ENCODE measurements around the gene FAM13C. TPM values are rescaled to one million over a fixed set of nuclear protein-coding genes. Genes with fewer than 3 reads are reported as not detected.
"Not testable (repeated sequence)": the region's sequence is repeated elsewhere in the genome, so short reads cannot be mapped to it uniquely, and the experiment has no call there.

Gene FAM13C
- total RNA-seq, 1 donor from 2014 or later, result 7.8 TPM

DNA sequence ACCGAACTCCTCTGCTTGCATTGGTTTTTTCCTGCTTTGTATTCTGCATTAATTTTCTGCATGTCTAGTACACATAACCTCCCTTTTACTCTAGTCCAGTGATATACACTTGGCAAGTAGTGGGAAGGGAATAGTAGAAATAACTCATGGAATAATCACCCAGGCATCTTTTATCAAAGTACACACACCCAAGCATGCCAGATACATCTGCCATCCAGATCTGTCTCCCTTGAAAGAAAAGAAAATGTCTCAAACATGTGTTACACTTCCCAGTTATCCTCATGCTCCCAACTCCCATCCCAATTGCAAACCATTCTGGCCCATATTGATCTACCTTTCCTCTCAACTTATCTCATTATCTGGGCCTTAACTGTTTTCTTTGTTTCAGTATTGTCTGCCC, 106.9 kb downstream of the FAM13C start:
- ATAC-seq (no peak), DNase-seq (ENCODE audit: missing footprints) (no peak)
- intact Hi-C loops (cut with DNase I), result no loop called here

DNA sequence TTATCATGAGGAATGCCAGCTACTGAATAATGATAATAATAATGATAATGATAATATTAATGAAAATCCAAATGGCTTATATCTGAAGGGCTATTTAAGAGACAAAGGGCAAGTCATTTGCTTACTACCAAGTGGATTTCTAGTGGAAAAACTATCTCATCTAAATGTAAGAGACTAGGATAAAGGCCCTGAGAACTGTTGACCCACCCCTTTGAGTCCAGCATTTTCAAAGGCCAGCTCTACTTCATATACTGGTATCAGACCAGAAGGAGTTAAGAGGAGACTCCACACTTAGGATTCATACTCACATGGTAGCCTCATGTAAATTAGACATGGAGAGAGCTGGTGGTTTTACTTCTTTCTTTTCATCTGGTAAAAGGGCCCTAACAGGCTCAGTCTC, 109.9 kb downstream of the FAM13C start:
- ATAC-seq, result no peak
- intact Hi-C loops (cut with DNase I), result no loop called here
- no peak for DNase-seq (ENCODE audit: missing footprints)

DNA sequence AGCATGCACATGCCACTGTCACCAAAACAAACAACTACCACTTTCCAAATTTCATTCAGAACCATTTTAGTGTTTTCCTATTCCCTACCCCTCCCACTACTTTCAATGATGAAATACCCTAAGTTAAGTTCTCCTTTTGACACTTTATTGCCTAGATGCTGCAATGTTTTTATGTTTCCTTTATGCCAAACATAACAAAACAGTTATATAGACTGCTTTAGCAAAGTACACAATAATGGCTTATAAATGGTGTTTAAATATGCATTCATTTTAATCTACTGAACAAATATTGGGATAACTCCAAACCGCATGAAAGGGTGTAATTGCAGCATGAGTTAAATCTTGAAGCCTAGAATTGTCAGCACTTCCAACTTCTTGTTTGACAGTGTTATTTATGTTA, 116.7 kb downstream of the FAM13C start:
- ATAC-seq (no peak), DNase-seq (ENCODE audit: missing footprints) (no peak)
- intact Hi-C loops (cut with DNase I), result no loop called here

DNA sequence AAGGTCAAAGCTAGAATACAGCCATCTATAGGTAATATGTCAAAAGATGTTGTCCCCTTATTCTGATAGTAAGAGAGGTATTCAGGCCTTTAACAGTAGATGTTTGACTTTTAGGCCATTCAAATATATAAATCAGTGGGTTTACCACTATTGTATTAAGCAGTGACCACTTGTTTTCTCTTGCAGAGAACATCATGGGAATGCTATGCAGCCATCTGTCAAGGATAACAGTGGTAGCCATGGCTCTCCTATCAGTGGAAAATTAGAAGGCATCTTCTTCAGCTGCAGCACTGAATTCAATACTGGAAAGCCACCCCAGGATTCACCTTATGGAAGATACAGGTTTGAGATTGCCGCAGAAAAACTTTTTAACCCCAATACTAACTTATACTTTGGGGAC, 117.5 kb downstream of the FAM13C start:
- no peak for ATAC-seq
- DNase-seq (ENCODE audit: missing footprints), result no peak
- intact Hi-C loops (cut with DNase I), result loop anchor here (5.0 kb wide), 2 partner anchors 117 to 377 kb away; partner anchors contain the start of gene FAM13C

DNA sequence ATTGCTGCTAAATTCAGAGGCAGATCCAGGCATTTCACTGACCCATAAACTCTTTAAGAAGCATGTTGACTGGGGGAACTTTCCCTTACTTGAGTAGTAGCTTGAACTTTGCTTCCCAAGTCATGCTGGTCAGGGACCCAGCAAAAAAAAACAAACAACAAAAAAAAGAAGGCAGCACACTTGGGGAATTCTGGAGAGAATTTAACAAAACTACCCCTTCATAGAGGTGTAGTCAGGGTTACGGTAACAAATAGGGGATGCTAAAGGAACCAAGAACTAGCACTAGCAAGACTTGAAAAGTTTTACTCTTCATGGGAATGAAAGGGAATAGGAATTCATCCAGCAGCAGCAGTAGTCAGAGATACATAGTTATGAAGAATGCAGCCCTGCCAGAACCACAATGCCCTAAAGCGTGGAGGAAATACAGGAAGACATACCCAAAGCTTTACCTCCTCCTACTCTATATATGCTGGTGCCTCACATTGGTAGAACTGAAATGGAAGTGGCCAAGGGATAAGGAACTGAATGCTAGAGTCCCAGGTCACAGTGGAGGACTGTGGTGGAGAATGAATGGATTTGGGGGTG, 118.6 kb downstream of the FAM13C start:
- intact Hi-C loops (cut with DNase I), result loop anchor here (5.0 kb wide), 2 partner anchors 119 to 379 kb away; partner anchors contain the start of gene FAM13C
- no peak for ATAC-seq
- no peak for DNase-seq (ENCODE audit: missing footprints)

DNA sequence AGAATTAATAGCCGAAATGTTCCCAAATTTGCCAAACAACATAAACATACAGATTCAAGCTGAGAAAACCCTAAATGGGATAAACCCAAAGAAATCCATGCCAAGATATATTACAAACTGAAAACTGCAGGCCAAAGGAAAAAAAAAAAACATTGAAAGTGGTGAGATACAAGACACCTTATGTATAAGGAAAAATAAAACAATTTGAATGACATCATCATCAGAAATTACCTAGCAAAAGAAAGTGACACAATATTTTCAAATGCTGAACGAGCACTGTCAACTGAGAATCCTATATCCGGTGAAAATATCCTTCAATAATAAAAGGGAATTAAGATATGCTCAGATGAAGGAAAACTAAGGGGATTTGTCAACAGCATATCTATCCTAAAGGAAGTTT, 119.4 kb downstream of the FAM13C start:
- intact Hi-C loops (cut with DNase I), result loop anchor here (5.0 kb wide), 2 partner anchors 119 to 379 kb away; partner anchors contain the start of gene FAM13C
- DNase-seq (ENCODE audit: missing footprints) (no peak), ATAC-seq (no peak)

DNA sequence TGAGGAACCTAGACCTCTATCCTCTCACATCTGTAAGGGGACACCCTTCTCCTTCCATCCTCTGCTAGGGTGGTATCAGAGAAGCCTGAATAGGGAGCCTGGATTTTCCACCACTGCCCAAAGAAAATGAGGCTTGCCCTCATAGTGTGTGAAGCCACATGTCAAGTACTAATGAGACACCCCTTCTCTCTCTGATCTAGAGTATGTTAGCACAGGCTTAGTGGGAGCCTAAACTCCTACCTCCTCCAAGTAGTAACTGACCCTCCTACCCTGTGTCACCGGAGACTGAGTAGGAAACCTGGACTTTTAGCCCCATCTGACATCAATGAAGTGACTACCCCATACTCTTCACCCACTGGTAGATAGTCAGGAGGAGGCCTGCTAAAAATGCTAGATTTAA, 120.3 kb downstream of the FAM13C start:
- intact Hi-C loops (cut with DNase I), result loop anchor here (5.0 kb wide), 2 partner anchors 120 to 380 kb away; partner anchors contain the start of gene FAM13C
- DNase-seq (ENCODE audit: missing footprints), result no peak
- ATAC-seq, result no peak

DNA sequence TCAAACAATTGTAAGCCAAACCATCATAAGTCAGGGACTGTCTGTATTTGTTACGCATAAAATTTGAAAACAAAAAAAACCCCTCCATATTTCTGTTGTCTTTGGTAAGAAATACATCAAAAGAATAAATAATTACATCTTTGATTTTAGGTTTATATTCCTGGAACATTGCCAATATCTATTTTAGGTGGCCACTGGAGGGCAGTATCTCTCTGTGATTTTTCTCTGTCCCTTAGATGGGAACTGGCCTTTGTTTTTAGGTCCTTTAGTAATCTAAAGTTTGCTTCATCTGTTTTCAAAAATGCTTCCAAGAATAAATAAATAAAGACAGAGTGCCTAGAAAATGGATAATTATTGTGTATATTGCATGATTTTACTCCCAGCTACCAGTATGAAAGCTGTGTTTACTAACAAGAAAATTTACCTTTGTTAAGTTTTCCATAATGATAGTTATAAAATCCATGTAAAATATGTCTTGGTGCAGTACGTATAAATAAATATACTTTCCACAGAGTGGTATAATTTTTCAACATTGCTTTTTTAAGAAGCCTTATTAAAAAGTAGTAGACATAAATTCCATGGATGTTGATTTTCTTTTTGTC, 121.7 kb downstream of the FAM13C start:
- intact Hi-C loops (cut with DNase I), result loop anchor here (1.0 to 5.0 kb wide), 4 partner anchors 122 to 382 kb away; partner anchors contain the start of gene FAM13C
- ATAC-seq, result no peak
- no peak for DNase-seq (ENCODE audit: missing footprints)

DNA sequence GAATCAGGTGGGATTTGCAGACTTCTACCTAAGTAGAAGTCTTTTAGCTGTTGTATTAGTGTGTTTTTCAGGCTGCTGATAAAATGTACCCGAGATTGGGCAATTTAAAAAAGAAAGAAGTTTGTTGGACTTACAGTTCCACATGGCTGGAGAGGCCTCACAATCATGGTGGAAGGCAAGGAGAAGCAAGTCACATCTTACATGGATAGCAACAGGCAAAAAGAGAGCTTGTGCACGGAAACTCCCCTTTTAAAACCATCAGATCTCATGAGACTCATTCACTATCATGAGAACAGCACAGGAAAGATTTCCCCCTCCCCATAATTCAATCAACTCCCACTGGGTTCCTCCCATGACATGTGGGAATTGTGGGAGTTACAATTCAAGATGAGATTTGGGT, 123.2 kb downstream of the FAM13C start:
- not testable (repeated sequence) for DNase-seq (ENCODE audit: missing footprints); ATAC-seq
- intact Hi-C loops (cut with DNase I), result loop anchor here (10.0 kb wide), 2 partner anchors 454 to 586 kb away; no protein-coding TSS in a partner anchor

DNA sequence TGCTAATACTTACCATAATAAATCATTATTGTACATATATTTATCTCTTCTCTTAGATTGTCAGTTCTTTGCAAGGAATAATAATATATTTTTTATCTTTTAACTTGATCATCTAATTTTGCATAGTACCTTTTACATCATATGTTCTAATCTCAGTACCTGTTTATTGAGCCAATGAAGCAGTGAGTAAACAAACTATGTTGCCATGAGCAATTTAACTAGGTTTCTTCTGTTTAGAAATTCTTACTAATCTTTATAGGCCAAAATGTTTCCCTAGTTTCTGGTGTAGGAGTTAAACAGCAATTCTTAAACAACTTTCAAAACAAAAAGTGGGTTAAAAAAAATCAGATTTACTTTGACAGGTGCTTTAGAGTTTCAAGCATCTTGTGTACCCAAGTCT, 124.6 kb downstream of the FAM13C start:
- ATAC-seq (no peak), DNase-seq (ENCODE audit: missing footprints) (no peak)
- intact Hi-C loops (cut with DNase I), result loop anchor here (10.0 kb wide), 2 partner anchors 453 to 587 kb away; no protein-coding TSS in a partner anchor

DNA sequence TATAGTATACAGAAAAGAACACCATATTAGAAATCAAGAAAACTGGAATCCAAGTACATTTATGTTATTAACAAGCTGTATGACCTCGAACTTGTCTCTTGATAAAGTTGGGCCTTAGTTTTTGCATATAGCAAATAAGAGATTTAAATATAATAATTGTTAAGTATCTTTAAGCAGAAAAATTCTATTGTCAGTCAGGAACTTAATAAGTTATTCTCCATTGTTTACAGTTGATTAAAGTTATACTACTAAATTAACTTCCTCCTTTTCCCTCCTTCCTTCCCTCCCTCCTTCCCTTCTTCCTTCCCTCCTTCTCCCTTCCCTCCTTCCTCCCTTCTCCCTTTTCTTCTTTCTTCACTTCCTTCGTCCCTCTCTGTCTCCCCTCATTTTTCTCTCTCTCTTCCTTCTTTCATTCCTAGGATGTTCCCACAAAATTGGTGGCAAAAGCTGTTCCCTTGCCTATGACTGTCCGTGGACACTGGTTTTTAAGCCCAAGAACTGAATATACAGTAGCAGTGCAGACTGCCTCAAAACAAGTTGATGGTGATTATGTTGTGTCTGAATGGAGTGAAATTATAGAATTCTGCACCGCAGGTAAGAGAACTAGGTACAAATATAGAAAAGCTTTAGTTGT, 126.2 kb downstream of the FAM13C start:
- DNase-seq (ENCODE audit: missing footprints), result no peak
- ATAC-seq, result no peak
- intact Hi-C loops (cut with DNase I), result loop anchor here (10.0 kb wide), 2 partner anchors 451 to 589 kb away; no protein-coding TSS in a partner anchor

DNA sequence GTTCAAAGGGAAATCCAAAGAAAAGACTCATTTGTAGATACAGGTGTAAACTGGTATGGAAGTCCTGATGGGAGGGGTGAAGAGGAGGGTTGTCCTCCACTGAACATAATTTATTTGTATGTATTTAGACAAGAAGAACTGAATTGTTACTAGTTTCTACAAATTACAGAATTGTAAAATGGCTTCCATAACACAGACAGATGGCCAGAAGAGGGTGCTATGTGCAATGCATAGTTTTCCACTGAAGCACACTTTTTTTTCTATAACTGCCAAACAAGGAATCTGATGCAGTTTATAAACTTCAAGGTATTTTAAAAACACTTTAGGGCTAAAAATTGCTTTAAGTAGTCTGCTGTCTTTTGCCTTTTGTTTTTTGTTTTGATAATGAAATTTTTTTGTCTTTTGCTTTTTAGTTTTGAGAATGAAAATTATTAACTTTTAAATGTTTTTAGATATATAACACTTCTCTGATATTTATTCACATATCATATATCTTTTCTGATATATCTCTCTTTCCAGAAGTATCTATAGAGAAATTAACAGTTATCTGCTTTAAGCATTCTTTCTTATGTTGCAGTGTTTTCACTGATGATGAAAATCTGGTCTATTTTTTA, 127.4 kb downstream of the FAM13C start:
- no peak for ATAC-seq
- no peak for DNase-seq (ENCODE audit: missing footprints)
- intact Hi-C loops (cut with DNase I), result loop anchor here (2.0 to 10.0 kb wide), 3 partner anchors 282 to 590 kb away; no protein-coding TSS in a partner anchor

DNA sequence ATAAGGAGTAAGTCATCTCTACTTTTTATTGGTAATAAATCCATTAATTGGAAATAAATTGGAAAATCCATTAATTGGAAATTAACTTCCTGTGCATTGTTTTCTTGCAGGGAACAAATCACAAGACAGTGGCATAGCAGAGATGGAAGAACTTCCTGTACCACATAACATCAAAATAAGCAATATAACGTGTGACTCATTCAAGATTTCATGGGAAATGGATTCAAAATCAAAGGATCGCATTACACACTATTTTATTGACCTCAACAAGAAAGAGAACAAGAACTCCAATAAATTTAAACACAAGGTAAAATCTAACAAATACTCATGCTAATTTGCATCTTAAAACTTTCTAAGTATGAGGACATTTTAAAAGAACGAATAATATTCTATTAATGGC, 128.2 kb downstream of the FAM13C start:
- DNase-seq (ENCODE audit: missing footprints) (no peak), ATAC-seq (no peak)
- intact Hi-C loops (cut with DNase I), result loop anchor here (2.0 to 10.0 kb wide), 3 partner anchors 281 to 591 kb away; no protein-coding TSS in a partner anchor

DNA sequence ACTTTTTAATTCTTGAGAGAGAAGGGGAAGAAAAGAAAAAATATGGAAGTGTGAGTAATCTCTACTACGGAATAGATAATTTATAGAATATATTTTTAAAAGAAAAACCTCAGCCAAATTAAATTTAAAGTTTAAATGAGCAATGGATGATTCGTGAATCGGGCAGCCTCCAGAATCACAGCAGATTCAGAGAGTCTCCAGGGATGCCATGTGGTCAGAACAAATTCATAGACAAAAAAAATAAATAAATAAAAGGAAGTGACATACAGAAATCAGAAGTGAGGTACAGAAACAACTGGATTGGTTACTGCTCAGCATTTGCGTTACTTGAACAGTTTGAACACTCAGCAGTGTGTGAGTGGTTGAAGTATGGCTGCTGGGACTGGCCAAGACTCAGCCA, 132.9 kb downstream of the FAM13C start:
- ATAC-seq (no peak), DNase-seq (ENCODE audit: missing footprints) (no peak)
- intact Hi-C loops (cut with DNase I), result no loop called here

DNA sequence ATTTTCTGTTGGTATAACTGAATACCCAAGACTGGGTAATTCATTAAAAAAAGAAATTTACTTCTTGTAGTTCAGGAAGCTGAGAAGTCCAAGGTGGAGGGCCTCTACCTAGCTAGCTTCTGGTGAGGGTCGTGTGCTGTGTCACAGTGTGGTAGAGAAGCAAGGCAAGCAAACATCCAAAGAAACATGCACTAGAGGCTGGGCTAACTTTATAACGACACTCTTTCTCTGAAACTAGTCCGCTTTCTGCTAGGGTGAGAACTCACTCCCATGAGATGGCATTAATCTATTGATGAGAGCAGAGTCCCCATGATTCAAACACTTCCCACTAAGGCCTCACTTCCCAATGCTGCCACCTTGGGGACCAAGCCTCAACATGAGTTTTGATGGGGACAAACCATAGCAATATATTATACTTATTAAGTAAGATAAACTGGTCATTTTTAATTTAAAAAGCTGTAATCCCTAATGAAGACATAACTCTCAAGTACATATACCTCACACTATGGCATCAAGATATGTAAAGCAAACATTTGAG, 135.1 kb downstream of the FAM13C start:
- intact Hi-C loops (cut with DNase I), result no loop called here
- no peak for ATAC-seq

DNA sequence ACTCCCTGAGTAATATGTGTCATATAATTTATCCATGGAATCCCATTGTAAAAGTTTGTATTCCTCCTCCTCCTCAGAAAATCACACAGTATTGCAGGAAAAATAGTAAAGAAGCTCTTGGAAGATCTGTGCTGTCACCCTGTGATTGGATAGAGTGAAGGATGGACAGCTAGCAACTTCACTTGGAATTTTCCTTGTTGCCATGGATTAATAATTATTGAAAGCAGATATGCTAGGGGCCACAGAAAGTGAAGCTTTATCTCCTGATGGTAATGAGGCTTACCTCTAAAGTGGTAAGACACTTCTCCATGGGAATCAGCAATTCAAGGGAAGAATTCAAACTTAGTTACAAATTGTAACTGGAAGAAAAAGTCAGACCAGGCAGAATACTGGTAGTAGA, 137.1 kb downstream of the FAM13C start:
- no peak for ATAC-seq
- intact Hi-C loops (cut with DNase I), result no loop called here
- DNase-seq (ENCODE audit: missing footprints), result no peak

More for the DNA sequence above, 135.1 kb downstream of the FAM13C start:
- DNase-seq (ENCODE audit: missing footprints), result no peak

DNA sequence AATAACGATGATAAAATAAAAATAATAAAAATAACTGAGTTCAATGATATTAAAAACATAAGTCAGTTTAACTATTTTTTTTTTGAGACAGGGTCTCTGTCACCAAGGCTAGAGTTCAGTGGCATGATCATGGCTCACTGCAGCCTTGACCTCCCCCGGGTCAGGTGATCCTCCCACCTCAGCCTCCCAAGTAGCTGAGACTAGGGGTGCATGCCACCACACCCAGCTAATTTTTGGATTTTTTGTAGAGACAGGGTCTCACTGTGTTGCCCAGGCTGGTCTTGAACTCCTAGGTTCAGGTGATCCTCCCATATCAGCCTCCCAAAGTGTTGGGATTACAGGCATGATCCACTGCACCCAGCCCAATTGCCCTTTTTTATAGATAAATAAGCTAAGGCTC, 138.8 kb downstream of the FAM13C start:
- ATAC-seq; DNase-seq (ENCODE audit: missing footprints); intact Hi-C loops (cut with DNase I): not testable (repeated sequence)

DNA sequence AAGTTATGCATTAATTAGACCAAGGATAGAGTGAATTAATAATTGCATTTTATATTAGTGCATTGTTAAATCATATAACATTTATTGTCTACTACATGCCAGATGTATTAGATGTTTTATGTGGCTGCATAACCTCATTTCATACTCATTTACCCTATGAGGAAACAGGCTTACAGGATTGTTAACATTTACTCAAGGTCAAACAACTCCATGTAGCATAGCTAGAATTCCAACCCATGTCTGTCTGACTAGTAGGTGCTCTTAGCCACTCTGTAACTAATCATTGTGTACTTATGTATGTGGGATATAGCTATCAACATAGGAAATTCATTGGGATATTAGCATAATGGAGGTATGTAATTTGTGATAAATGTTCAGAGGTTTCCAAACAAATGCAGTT, 139.6 kb downstream of the FAM13C start:
- no peak for DNase-seq (ENCODE audit: missing footprints)
- no peak for ATAC-seq
- intact Hi-C loops (cut with DNase I), result no loop called here
